Aorta (tissue), 4 donors: ENCODE results near the gene SEL1L3. TPM values are rescaled to one million over a fixed set of nuclear protein-coding genes. Genes with fewer than 3 reads are reported as not detected.

ENCODE experiments used
- polyA plus RNA-seq, 2 donors: library from polyadenylated mRNA; stranded (reverse); fragments of 200-250 nt; gene quantifications; one replicate each; pipeline ENCODE4 v1.2.3, GENCODE V29; 2013
- total RNA-seq, 2 donors: library from RNA; stranded (reverse); fragmentation: NEBNext Ultra II Directional; extraction: Animal tissue kit (Norgen Biotek cat#: 25700); gene quantifications; one replicate each; pipeline ENCODE4 v1.2.1, GENCODE V29; 2021
- donor health status: healthy with polysubstance abuse.
- donor health status: Bipolar disorder and iron deficiency.
- donor health status: DM: no; HTN: no; CAD: no.
- donor health status: DM: yes; HTN: yes; CAD: no.

The SEL1L3 gene
- total and polyA plus RNA-seq, 4 donors: 1.9 to 25.3 (median 10.9) TPM

Other genes starting within 250 kb of the SEL1L3 start
- gene SLC34A2, start 207.1 kb downstream of the SEL1L3 start, total RNA-seq: 1 to 10 TPM in 1 of 2 donors, not detected in 1; 1.4 TPM
- gene SLC34A2, start 207.1 kb downstream of the SEL1L3 start, polyA plus RNA-seq: under 1 TPM; 0.10 to 0.50 TPM
- gene SMIM20, start 51.2 kb upstream of the SEL1L3 start, total RNA-seq: 10 to 100 TPM; 18.1 to 24.8 TPM
- gene SMIM20, start 51.2 kb upstream of the SEL1L3 start, polyA plus RNA-seq: 10 to 100 TPM; 51.8 to 68.0 TPM